HG03066 (cell line): ENCODE measurements around the gene SRRM4.
"Not testable (repeated sequence)": the region's sequence is repeated elsewhere in the genome, so short reads cannot be mapped to it uniquely, and the experiment has no call there.

Source experiments
- ATAC-seq: cut with Tn5 transposase; IDR thresholded peaks from one replicate; pipeline ENCODE4 v1.9.1; 2021; ENCODE audit warnings: low read depth; ENCODE audit not compliant: unreplicated experiment

The SRRM4 gene

GRCh38 chr12:119104969-119105368 lies 123.6 kb downstream of the SRRM4 start:
- not testable (repeated sequence) for ATAC-seq

- ATAC-seq, result no peak
Observed at GRCh38 chr12:119113496-119113986, 132.2 kb downstream of the SRRM4 start.

GRCh38 chr12:119114294-119114693 lies 133.0 kb downstream of the SRRM4 start:
- no peak for ATAC-seq

GRCh38 chr12:119115296-119115905 lies 134.1 kb downstream of the SRRM4 start:
- ATAC-seq, result no peak

DNA sequence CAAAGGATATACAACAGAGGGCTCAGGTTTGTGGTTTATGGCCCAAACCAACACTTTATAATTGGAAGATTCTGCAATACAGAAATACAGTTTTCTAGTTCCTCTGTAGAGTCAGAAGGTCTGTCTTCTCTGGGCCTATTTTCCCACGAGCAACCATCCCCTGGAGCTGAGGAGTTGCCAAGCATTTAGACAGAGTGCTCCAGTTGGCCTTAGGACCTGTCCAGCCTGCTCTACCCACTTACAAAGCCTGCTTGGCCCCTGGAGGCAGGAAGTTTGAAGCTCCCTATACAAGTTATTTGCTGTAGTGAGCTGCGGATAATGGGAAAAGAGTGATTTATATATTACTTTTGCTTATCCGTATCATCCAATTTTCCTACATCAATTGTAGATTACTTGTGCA lies 136.6 kb downstream of the SRRM4 start:
- no peak for ATAC-seq

DNA sequence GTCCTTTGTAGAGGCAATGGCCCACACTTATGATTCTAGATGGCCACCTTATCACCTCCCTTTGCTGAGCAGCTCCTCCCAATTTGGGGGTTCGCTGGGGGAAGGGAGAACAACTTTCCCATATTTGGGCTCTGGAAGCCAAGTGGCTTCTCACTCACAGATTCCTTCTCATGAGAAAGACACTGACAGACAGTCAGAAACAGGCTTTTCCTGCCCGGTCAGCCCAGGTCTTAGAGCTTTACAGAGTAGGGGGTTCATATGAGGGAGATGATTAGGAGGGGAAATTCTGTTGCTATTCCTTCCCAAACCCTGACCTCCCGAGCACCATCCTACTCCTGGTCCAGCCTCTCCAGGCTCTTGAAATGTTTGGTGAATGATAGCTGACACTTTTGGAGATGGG lies 137.3 kb downstream of the SRRM4 start:
- no peak for ATAC-seq

DNA sequence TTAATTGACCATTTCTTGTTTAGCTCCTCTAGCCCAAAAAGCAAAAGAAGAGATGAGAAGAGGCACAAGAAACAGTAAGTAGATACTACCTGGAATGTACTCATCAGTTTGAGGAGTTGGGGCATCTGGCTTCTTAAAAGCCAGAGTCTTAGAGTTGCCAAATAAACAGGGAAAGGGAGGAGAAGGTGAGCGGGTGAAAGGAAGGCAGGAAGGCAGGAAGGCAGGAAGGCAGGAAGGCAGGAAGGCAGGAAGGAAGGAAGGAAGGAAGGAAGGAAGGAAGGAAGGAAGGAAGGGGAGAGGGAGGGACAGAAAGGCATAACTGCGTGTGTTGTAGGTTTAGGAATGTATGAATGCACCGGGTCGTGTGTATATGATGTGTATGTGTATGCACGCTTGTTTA lies 140.7 kb downstream of the SRRM4 start:
- no peak for ATAC-seq

DNA sequence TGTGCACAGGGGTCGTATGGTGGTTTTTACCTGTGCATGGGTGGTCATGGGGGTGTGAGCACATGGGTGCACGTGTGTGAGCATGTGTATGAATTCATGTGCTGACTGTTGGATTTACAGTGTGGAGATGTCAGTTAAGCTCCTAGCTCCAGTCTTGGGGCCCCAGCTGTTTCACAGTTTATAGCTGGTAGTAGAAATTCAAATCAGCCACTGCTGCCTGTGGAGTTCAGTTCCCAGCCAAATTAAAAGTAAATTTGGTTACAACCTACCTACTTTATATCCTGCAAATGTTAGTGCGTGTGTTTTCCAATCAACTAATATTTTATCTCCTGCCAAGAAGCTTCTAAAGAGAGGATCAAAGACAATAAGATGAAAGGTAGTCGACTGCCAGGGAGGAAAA lies 141.4 kb downstream of the SRRM4 start:
- ATAC-seq, result no peak

GRCh38 chr12:119128527-119128926 lies 147.2 kb downstream of the SRRM4 start:
- no peak for ATAC-seq

GRCh38 chr12:119129827-119130434 lies 148.6 kb downstream of the SRRM4 start:
- no peak for ATAC-seq

GRCh38 chr12:119130523-119130922 lies 149.2 kb downstream of the SRRM4 start:
- ATAC-seq, result no peak

DNA sequence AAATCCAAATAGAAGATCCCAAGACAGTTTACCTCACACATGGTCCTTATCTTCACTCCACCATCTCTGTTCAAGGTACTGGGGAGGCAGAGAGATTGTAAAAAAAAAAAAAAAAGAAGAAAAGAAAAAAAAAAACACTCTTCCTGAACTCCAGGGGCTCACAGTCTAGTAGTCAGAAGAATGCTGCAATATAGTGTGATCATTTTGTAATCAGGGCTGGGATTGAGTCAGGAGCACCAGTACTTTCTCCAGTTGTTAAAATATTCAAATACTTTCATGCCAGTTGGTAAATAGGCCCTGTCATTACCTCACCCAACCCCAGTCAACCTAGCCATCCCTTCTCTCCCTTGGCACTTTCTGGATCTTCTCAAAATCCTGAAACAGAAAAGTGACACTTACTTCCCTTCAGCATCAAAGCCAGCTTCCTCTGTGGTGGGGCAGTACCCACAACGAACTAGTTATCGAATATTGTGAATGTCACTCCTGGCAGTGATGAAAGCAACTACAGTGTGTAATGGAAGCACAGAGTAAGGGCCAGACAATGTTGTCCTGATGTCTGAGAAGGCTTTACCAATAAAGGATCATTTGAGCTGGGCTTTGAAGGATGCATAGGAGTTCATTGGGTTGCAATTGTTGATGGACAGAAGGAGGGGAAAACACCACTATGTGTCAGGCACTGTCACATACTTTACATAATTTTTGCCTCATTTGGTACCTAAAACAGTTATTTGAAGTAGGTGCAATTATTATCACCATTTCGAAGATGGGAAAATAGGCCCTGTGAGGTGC lies 153.1 kb downstream of the SRRM4 start:
- no peak for ATAC-seq

DNA sequence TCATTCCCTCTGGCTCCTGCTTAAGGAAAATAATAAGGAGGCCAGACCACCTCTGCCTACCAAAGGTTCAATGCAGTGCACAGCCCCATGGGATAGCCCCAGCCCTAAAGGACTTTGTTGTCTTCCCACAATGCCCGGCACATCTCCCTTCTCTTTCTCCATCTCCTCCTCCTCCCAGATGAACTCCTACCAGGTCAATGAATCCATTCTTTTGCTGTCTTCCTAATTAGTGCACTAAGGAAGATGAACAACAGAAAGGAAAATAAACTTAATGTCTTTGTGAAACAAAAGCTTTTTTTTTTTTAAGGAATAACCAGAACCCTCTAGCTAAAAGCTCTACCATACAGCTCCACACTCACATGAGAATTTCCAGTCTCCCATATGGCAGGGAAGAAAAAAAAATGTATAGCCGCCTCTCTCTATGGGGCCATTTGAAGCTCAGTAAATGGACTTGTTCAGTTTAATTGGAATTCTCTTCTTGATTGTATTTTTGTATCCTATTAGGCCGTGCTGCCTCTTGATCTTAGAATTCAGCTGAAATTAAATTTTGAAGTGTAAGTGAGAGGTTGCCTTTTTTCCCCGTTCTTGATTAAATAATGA lies 155.6 kb downstream of the SRRM4 start:
- no peak for ATAC-seq

- ATAC-seq, result no peak
Observed at GRCh38 chr12:119139448-119139847, 158.1 kb downstream of the SRRM4 start.

- no peak for ATAC-seq
Observed at GRCh38 chr12:119145367-119145766, 164.0 kb downstream of the SRRM4 start.

DNA sequence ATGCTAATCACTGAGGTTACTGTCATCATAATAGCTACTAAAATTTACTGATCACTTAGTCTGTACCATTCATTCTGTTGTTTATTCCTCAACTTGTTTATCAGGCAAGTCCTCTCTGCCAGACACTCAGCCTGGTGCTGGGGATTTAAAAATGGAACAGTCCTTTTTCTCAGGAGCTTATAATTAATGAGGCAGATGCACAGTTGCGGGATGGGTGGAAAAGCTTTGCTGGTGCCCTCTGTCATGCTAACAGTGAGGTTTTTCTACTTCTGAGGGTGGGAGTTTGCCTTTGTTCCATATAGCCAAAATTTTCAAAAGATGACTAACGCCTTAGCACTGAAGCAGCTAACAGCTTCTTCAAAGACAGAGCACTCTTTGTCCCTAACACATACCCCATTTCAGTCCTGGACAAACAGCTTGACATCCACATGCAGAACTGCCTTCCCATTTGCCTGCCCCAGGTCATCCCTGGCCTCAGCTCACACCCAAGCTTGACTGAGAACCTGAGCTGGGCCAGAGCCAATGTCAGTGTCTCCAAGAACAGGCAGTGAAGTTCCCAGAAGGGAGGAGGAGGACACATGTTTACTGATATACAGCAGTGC lies 166.6 kb downstream of the SRRM4 start:
- no peak for ATAC-seq

DNA sequence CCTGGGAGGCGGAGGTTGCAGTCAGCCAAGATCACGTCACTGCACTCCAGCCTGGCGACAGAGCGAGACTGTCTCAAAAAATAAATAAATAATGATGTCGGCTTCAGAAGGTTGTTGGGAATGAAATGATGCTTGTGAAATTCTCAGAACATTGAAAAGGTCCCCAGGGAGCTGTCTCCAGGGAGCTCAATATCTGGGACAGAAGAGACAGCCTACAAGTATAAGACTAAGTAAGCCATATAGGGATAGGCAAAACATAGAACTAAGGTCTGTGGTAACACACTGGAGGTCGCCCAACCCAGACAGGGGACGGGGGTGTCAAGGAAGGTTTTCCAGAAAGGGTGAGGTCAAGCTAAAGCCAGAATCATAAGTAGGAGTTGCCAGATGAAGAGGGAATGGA lies 167.9 kb downstream of the SRRM4 start:
- no peak for ATAC-seq

DNA sequence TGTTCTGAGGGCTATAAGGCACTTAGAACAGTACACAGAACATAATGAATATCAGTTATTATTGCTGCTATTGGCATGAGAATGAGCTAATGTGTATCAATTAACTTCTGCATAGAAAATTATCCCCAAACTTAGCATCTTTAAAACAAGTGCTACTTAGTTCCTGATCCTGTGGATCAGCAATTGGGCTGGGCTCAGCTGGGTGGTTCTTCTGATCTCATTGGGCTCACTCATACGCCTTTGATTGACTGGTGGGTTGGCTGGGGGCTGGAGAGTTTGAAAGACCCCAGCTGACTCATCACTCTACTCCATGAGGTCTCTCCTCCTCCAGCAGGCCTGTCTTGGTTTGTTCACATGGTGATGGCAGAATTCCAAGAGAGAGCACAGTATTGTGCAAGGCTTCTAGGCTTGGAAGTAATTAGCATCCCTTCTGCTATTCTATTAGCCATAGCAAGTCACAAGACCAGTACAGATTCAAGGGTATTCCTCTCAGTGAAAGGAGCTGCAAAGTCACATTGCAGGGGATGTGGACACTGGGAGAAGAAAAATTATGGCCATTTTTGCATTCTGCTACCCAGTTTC lies 170.2 kb downstream of the SRRM4 start:
- no peak for ATAC-seq

DNA sequence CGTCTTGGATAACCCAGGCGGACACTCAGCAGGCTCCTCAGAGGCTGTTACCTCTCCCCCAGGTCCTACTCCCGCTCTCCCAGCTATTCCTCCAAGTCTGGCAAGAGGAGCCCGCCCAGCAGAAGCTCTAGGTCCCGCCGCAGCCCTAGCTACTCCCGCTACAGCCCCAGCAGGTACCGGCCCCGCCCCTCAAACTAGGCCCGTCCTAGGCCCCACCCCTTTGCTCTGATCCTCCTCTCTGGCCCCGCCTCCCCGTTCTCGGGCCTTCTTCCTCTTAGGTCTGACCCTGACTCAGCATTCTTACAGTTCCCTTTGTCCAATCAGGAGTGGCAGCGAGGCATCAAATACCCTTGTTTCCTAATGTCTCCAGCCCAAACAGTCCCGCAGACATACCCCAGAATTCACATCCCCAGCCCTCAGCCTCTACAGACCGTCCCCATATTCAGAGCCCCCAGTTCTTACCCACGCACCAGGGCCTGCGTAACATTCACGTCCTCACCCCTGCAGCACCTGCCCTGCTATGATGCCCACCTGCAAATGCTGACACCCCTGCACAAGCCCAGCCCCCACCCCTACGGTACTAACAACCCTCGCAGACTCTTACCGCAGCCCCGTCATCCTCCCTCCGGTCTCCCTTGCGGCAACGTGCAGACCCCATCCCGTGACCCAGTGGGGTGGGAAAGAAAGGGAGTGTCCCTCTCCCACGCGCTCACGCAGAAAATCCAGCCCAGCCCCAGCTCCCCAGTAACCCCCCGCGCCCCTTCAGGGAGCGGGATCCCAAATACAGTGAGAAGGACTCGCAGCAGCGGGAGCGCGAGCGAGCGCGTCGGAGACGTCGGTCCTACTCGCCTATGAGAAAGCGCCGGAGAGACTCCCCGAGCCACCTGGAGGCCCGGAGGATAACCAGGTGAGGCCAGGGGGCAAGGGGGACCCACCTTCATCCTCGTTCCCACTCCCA lies 172.4 kb downstream of the SRRM4 start:
- no peak for ATAC-seq
